ENCODE results near the gene TMPRSS7.

DNA sequence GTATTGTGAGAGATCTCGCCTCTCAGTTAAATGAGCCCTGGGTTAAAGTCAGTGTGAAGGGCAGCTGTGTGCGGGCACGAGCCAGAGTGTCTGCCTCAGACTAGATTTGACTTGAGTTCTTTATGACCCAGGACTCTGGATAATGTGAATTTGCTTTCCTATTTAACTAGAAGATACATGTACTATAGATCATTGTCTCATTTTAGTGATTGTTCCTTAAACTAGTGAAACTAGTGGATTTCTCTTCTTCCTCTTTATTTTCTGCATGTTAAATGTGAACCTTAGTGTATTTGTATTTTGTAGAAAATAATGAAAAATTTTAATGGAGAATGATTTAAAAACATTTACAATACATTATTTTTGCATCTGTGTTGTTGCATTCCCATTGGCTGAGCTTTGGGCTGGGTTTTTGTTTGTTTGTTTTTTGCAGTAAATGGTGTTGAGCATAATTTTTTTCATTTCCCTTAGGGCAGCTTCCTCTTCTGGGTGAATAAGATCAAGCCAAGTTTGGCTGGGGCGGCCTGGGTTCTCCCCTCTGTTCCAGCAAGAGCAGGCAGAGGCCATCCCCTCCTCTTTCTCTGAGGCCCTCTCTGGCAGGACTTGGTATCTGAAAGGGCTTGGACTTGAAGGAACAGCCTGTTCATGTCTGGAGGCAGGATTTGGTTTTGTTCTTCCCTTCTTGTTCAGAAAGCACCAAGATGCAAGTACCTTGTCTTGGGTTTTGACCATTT, 83.5 kb downstream of the TMPRSS7 start:
- TF ChIP-seq TAF1 (IDR thresholded peaks at IDR 0.05; ENCODE audit: low read depth, low read length) (no peak), RAD21 (IDR thresholded peaks at IDR 0.05 in 1 of 2, conservative IDR thresholded peaks at IDR 0.05 in 1 of 2; ENCODE audit: low read depth in 2 of 2, low read length in 2 of 2) (peak; percentile 16 to 28; a peak in 3 of 4 replicates), ZNF274 (IDR thresholded peaks at IDR 0.05; ENCODE audit: borderline replicate concordance, extremely low read depth, low read length) (no peak)
